NCI-H1105 (cell line): ENCODE results near the gene PRKAG2.
"Not testable (repeated sequence)": the region's sequence is repeated elsewhere in the genome, so short reads cannot be mapped to it uniquely, and the experiment has no call there.

Experiments
- DNase-seq: peaks from one replicate; lab custom pipeline; 2025; lab: John Stamatoyannopoulos, UW

Gene PRKAG2

GRCh38 chr7:151876899-151877777 lies at the start of gene PRKAG2:
Gene PRKAG2, minus strand, starts transcription at chr7:151877115. Its CDS starts 495 bp downstream, at chr7:151876620.
- DNase-seq = peak; percentile 31

GRCh38 chr7:151926336-151926712 lies 49.4 kb upstream of the PRKAG2 start:
- DNase-seq = no peak

GRCh38 chr7:151925446-151926335 lies 48.8 kb upstream of the PRKAG2 start:
- DNase-seq = no peak

GRCh38 chr7:151924508-151924907 lies 47.6 kb upstream of the PRKAG2 start:
- DNase-seq = no peak

GRCh38 chr7:151924001-151924400 lies 47.1 kb upstream of the PRKAG2 start:
- no peak for DNase-seq

- DNase-seq = no peak
These were observed 46.4 kb upstream of the PRKAG2 start for GRCh38 chr7:151923097-151923876.

GRCh38 chr7:151921451-151921850 lies 44.5 kb upstream of the PRKAG2 start:
- DNase-seq = no peak

GRCh38 chr7:151920488-151920887 lies 43.6 kb upstream of the PRKAG2 start:
- DNase-seq = no peak

- no peak for DNase-seq
These were observed 42.7 kb upstream of the PRKAG2 start for GRCh38 chr7:151919595-151919994.

- DNase-seq = no peak
These were observed 41.6 kb upstream of the PRKAG2 start for GRCh38 chr7:151918510-151918843.

- no peak for DNase-seq
These were observed 41.0 kb upstream of the PRKAG2 start for GRCh38 chr7:151917791-151918509.

GRCh38 chr7:151914051-151914450 lies 37.1 kb upstream of the PRKAG2 start:
- no peak for DNase-seq

GRCh38 chr7:151910655-151911054 lies 33.7 kb upstream of the PRKAG2 start:
- DNase-seq = not testable (repeated sequence)

- not testable (repeated sequence) for DNase-seq
These were observed 30.2 kb upstream of the PRKAG2 start for GRCh38 chr7:151907115-151907514.

- no peak for DNase-seq
These were observed 28.9 kb upstream of the PRKAG2 start for GRCh38 chr7:151905766-151906165.

GRCh38 chr7:151905353-151905752 lies 28.4 kb upstream of the PRKAG2 start:
- no peak for DNase-seq

- no peak for DNase-seq
These were observed 27.4 kb upstream of the PRKAG2 start for GRCh38 chr7:151904270-151904669.

GRCh38 chr7:151903249-151904032 lies 26.5 kb upstream of the PRKAG2 start:
- DNase-seq = no peak

- no peak for DNase-seq
These were observed 25.4 kb upstream of the PRKAG2 start for GRCh38 chr7:151902311-151902710.

- DNase-seq = no peak
These were observed 24.9 kb upstream of the PRKAG2 start for GRCh38 chr7:151901828-151902227.
